K562 (cell line): ENCODE data around the gene SLC38A10. TPM values are rescaled to one million over a fixed set of nuclear protein-coding genes. Genes with fewer than 3 reads are reported as not detected.

Experiments used
- ATAC-seq: fragments of 200-7000 bp; cut with Tn5 transposase; 3 replicates; pipeline ENCODE4 v1.9.1; 2020; ENCODE audit warnings: moderate library complexity
- BruUV-seq: library from RNA; stranded (reverse); fragments of 400-500 nt; replicated peaks from 2 replicates; lab custom pipeline; 2021; lab: Mats Ljungman, UMichigan
- CTCF ChIA-PET: fragments of 300-600 bp; formaldehyde crosslinking; extraction: SDS; loops from one replicate; lab custom pipeline; 2021; ENCODE audit warnings: low intra/inter-chr PET ratio; lab: Yijun Ruan, JAX
- POLR2A ChIA-PET: fragments of 300-600, 350-650 bp; sonication (Branson Sonifier 250); formaldehyde crosslinking; extraction: SDS; loops from one replicate; lab custom pipeline; 2021; ENCODE audit warnings: antibody characterized with exemption, inconsistent platforms; lab: Yijun Ruan, JAX
- DNase-seq, 4 experiments: peaks; one replicate each; pipeline versions ENCODE4 v3.0.0 to v3.0.0-alpha.2; 2011 to 2018; ENCODE audit warnings: low spot score in 3 of 4, mixed read lengths in 3 of 4; ENCODE audit errors: extremely low read depth in 1 of 4
- FAIRE-seq: peaks from 2 replicates; lab custom pipeline; 2011; peaks lifted over from hg19 to GRCh38; lab: Jason Lieb, UNC
- H2AFZ ChIP-seq: 2 replicates; pipeline ENCODE4 v1.6.0; 2011; ENCODE audit warnings: low read depth, low read length, control low read depth, inconsistent platforms
- H3K27ac ChIP-seq: fragments of 200-600 bp; 3 replicates; pipeline ENCODE4 v1.8.0; 2011; ENCODE audit warnings: low read depth, mild to moderate bottlenecking, control low read depth, inconsistent platforms, low read length, moderate library complexity, mixed read lengths; ENCODE audit errors: extremely low read depth
- H3K27me3 ChIP-seq, 2 experiments: fragments of 300-600 bp in 1 of 2; 2 replicates in 1 of 2; 3 replicates in 1 of 2; pipeline versions ENCODE4 v1.6.0 to v1.8.0; 2011; ENCODE audit warnings: inconsistent platforms in 2 of 2, low read length in 2 of 2, mild to moderate bottlenecking in 1 of 2, mixed read lengths in 1 of 2, moderate library complexity in 1 of 2; ENCODE audit not compliant: control insufficient read depth in 2 of 2, insufficient read depth in 2 of 2
- H3K36me3 ChIP-seq: fragments of 300-600 bp; 3 replicates; pipeline ENCODE4 v1.8.0; 2011; ENCODE audit warnings: mild to moderate bottlenecking, low read length, inconsistent platforms; ENCODE audit not compliant: control insufficient read depth, insufficient read depth
- H3K4me1 ChIP-seq, 2 experiments: fragments of 200-600 bp in 1 of 2; replicated peaks in 1 of 2; 2 replicates in 1 of 2; 3 replicates in 1 of 2; pipeline versions ENCODE4 v1.5.1 to v1.8.0; 2011; ENCODE audit warnings: inconsistent platforms in 2 of 2, low read length in 2 of 2, mild to moderate bottlenecking in 1 of 2, mixed read lengths in 1 of 2, moderate library complexity in 1 of 2; ENCODE audit not compliant: control insufficient read depth in 2 of 2, insufficient read depth in 2 of 2
- H3K4me2 ChIP-seq: 2 replicates; pipeline ENCODE4 v1.6.1; 2011; ENCODE audit warnings: low read length, control low read depth, inconsistent platforms, mixed read lengths; ENCODE audit not compliant: insufficient read depth
- H3K4me3 ChIP-seq: fragments of 200-600 bp; sonication (generic), shearing (Covaris generic); 2 replicates; pipeline ENCODE4 v1.5.1; 2016; ENCODE audit warnings: control low read depth, inconsistent platforms
- H3K79me2 ChIP-seq: fragments of 200-600 bp; 3 replicates; pipeline ENCODE4 v1.8.0; 2011; ENCODE audit warnings: low read length, inconsistent platforms; ENCODE audit not compliant: control insufficient read depth, insufficient read depth
- H3K9ac ChIP-seq, 2 experiments: 2 replicates each; pipeline versions ENCODE4 v1.6.0 to v1.6.1; 2011; ENCODE audit warnings: low read depth in 2 of 2, low read length in 2 of 2, control low read depth in 1 of 2, inconsistent platforms in 1 of 2, mild to moderate bottlenecking in 1 of 2, mixed read lengths in 1 of 2; ENCODE audit not compliant: insufficient read depth in 1 of 2
- H3K9me1 ChIP-seq: one replicate; pipeline ENCODE4 v1.6.0; 2011; ENCODE audit warnings: inconsistent platforms, mild to moderate bottlenecking, low read length, moderate library complexity; ENCODE audit not compliant: control insufficient read depth, insufficient read depth
- H3K9me3 ChIP-seq: replicated peaks from 2 replicates; pipeline ENCODE4 v1.5.1; 2011; ENCODE audit warnings: low read depth, low read length, inconsistent platforms; ENCODE audit not compliant: control insufficient read depth, insufficient read depth
- H4K20me1 ChIP-seq: replicated peaks from 2 replicates; pipeline ENCODE4 v1.6.1; 2011; ENCODE audit warnings: low read length, inconsistent platforms, mixed read lengths; ENCODE audit not compliant: control insufficient read depth, insufficient read depth
- CHD4 ChIP-seq: fragments of 200-600 bp; sonication (generic); IDR thresholded peaks from 3 replicates; pipeline ENCODE4 v1.6.1; 2012; ENCODE audit warnings: low read depth, mild to moderate bottlenecking, mixed read lengths, low read length, inconsistent platforms; ENCODE audit not compliant: insufficient read depth, insufficient replicate concordance, poor library complexity, severe bottlenecking
- DACH1 ChIP-seq: fragments of 450-650 bp; IDR thresholded peaks from 2 replicates; pipeline ENCODE4 v1.6.1; 2018; ENCODE audit not compliant: partially characterized antibody
- DDX20 ChIP-seq: fragments of 450-650 bp; IDR thresholded peaks from 2 replicates; pipeline ENCODE4 v1.6.1; 2016; ENCODE audit warnings: missing genetic modification characterization, low read depth, mild to moderate bottlenecking, missing compliant biosample characterization, moderate library complexity
- ETV1 ChIP-seq: fragments of 450-650 bp; conservative IDR thresholded peaks from 2 replicates; pipeline ENCODE4 v1.6.1; 2016; ENCODE audit warnings: missing genetic modification characterization, control low read depth, low read depth, missing compliant biosample characterization
- GTF2E2 ChIP-seq: fragments of 200-800 bp; sonication (Bioruptor generic); IDR thresholded peaks from 2 replicates; pipeline ENCODE4 v1.6.1; 2016; ENCODE audit warnings: missing genetic modification characterization, missing compliant biosample characterization
- JUNB ChIP-seq: fragments of 450-650 bp; formaldehyde crosslinking; conservative IDR thresholded peaks from 2 replicates; pipeline ENCODE4 v1.4.0; 2020; ENCODE audit warnings: mild to moderate bottlenecking
- KLF1 ChIP-seq: fragments of 450-650 bp; IDR thresholded peaks from 2 replicates; pipeline ENCODE4 v1.6.1; 2016; ENCODE audit warnings: missing genetic modification characterization, missing compliant biosample characterization
- NFYB ChIP-seq: IDR thresholded peaks from 2 replicates; pipeline ENCODE4 v1.6.1; 2011; ENCODE audit warnings: mild to moderate bottlenecking, moderate library complexity; ENCODE audit not compliant: insufficient read length; ENCODE audit errors: extremely low read depth
- POLR2G ChIP-seq: fragments of 200-400 bp; formaldehyde crosslinking; IDR thresholded peaks from 2 replicates; pipeline ENCODE4 v1.6.1; 2017; ENCODE audit warnings: low read depth, mild to moderate bottlenecking, antibody characterized with exemption, low read length, moderate library complexity
- TAF1 ChIP-seq: IDR thresholded peaks from 2 replicates; pipeline ENCODE4 v1.6.1; 2011; ENCODE audit warnings: mild to moderate bottlenecking, low read length, moderate library complexity; ENCODE audit not compliant: insufficient read depth, control insufficient read depth, severe bottlenecking; ENCODE audit errors: extremely low read depth
- ZNF146 ChIP-seq: IDR thresholded peaks from one replicate; pipeline ENCODE4 v1.6.1; 2018; ENCODE audit warnings: missing compliant biosample characterization; ENCODE audit not compliant: unreplicated experiment
- WGBS: fragments of 100-300 bp; shearing (Covaris generic); methylation state at CpG from one replicate; pipeline ENCODE4 v1.1.6; 2016; ENCODE audit warnings: low coverage, mixed read lengths; ENCODE audit not compliant: insufficient coverage; ENCODE audit errors: missing lambda C conversion rate; 5-methylcytosine and 5-hydroxymethylcytosine counted together
- in situ Hi-C: fragments of 300-500 bp; cut with MboI; formaldehyde crosslinking; loops from 4 replicates; pipeline ENCODE4 v1.15.0; 2018; ENCODE audit warnings: inconsistent platforms, mixed read lengths
- intact Hi-C: fragments of 100-400 bp; cut with micrococcal nuclease; formaldehyde crosslinking; loops from 2 replicates; pipeline ENCODE4 v1.14.2; 2022
- polyA plus RNA-seq, 8 experiments: library from polyadenylated mRNA; depleted of rRNA in 4 of 8; stranded (reverse) in 5 of 8; unstranded in 3 of 8; fragments of >200 nt; fragmentation: Nextera tagmentation in 2 of 8; fragmentation: Illumina TruSeq in 1 of 8; extraction: Ambion mirVana in 2 of 8; extraction: Trizol in 1 of 8; gene quantifications; 2 replicates each; pipeline versions ENCODE4 v1.2.1 to v1.2.3, GENCODE V29; 2011 to 2014; ENCODE audit warnings: inconsistent platforms in 1 of 8, missing spikeins in 1 of 8
- total RNA-seq, 7 experiments: library from RNA; depleted of rRNA in 6 of 7; stranded (reverse); fragments of >200 nt in 6 of 7; fragmentation: Illumina TruSeq in 2 of 7; extraction: Trizol in 2 of 7; gene quantifications; 2 replicates each; pipeline versions ENCODE4 v1.2.1 to v1.2.3, GENCODE V29; 2011 to 2021; ENCODE audit warnings: low replicate concordance in 1 of 7
- TF ChIP-seq, protein P1 (sequence below): fragments of 450-650 bp; IDR thresholded peaks from 2 replicates; pipeline ENCODE4 v1.6.1; 2016; ENCODE audit warnings: low read depth

SLC38A10 gene
- total and polyA plus RNA-seq, 9 of the 15 experiments (the other 6 are each of a cell fraction or from before 2014, with no cell fraction given), result 0.45 to 54.2 (median 13.8) TPM

- H3K9me1 ChIP-seq, result no peaks in the 10 kb centered on the region
- FAIRE-seq (no peak), DNase-seq (no peak), ATAC-seq (no peak)
- no peaks in the 10 kb centered on the region for H3K36me3 ChIP-seq
- no peak overlapping the region for H3K4me2 ChIP-seq
- H3K79me2 ChIP-seq, result peaks cover 10% of the 10 kb centered on the region
- H3K27me3 ChIP-seq, result no peaks in the 10 kb centered on the region
- in situ Hi-C loops (no loop called here), intact Hi-C loops (loop anchor here (10.0 kb wide), 1 partner anchor 185 kb away; no protein-coding TSS in a partner anchor)
- H3K27ac ChIP-seq, result no peak overlapping the region
- WGBS, result 81% methylated on average over 18 of the region's 19 CpGs
- peaks cover 4 to 55% of the 10 kb centered on the region in 2 experiments; a peak in 4 of 5 replicates for H3K4me1 ChIP-seq
- CTCF ChIA-PET, result no interaction called here
- H3K4me3 ChIP-seq, result no peak overlapping the region
- peak overlapping the region in 1 of 2 experiments; percentile 69; a peak in 1 of 4 replicates for H3K9ac ChIP-seq
- no TSS peak for BruUV-seq
- no peaks in the 10 kb centered on the region for H3K9me3 ChIP-seq
- H2AFZ ChIP-seq, result no peak overlapping the region
- POLR2A ChIA-PET, result interaction anchor here (1.5 kb wide), 1 partner anchor 8 kb away, joined by 3 read pairs; no protein-coding TSS in a partner anchor
- no peaks in the 10 kb centered on the region for H4K20me1 ChIP-seq
- TF ChIP-seq KLF1 (tag), result no peak
- TF ChIP-seq DDX20, result no peak
- TF ChIP-seq CHD4, result no peak
- TF ChIP-seq GTF2E2 (tag), result no peak
- no peak for TF ChIP-seq DACH1
- TF ChIP-seq ETV1, result no peak
- TF ChIP-seq ZNF146 (CRISPR knock-in tag), result no peak
- TF ChIP-seq, protein P1, sequence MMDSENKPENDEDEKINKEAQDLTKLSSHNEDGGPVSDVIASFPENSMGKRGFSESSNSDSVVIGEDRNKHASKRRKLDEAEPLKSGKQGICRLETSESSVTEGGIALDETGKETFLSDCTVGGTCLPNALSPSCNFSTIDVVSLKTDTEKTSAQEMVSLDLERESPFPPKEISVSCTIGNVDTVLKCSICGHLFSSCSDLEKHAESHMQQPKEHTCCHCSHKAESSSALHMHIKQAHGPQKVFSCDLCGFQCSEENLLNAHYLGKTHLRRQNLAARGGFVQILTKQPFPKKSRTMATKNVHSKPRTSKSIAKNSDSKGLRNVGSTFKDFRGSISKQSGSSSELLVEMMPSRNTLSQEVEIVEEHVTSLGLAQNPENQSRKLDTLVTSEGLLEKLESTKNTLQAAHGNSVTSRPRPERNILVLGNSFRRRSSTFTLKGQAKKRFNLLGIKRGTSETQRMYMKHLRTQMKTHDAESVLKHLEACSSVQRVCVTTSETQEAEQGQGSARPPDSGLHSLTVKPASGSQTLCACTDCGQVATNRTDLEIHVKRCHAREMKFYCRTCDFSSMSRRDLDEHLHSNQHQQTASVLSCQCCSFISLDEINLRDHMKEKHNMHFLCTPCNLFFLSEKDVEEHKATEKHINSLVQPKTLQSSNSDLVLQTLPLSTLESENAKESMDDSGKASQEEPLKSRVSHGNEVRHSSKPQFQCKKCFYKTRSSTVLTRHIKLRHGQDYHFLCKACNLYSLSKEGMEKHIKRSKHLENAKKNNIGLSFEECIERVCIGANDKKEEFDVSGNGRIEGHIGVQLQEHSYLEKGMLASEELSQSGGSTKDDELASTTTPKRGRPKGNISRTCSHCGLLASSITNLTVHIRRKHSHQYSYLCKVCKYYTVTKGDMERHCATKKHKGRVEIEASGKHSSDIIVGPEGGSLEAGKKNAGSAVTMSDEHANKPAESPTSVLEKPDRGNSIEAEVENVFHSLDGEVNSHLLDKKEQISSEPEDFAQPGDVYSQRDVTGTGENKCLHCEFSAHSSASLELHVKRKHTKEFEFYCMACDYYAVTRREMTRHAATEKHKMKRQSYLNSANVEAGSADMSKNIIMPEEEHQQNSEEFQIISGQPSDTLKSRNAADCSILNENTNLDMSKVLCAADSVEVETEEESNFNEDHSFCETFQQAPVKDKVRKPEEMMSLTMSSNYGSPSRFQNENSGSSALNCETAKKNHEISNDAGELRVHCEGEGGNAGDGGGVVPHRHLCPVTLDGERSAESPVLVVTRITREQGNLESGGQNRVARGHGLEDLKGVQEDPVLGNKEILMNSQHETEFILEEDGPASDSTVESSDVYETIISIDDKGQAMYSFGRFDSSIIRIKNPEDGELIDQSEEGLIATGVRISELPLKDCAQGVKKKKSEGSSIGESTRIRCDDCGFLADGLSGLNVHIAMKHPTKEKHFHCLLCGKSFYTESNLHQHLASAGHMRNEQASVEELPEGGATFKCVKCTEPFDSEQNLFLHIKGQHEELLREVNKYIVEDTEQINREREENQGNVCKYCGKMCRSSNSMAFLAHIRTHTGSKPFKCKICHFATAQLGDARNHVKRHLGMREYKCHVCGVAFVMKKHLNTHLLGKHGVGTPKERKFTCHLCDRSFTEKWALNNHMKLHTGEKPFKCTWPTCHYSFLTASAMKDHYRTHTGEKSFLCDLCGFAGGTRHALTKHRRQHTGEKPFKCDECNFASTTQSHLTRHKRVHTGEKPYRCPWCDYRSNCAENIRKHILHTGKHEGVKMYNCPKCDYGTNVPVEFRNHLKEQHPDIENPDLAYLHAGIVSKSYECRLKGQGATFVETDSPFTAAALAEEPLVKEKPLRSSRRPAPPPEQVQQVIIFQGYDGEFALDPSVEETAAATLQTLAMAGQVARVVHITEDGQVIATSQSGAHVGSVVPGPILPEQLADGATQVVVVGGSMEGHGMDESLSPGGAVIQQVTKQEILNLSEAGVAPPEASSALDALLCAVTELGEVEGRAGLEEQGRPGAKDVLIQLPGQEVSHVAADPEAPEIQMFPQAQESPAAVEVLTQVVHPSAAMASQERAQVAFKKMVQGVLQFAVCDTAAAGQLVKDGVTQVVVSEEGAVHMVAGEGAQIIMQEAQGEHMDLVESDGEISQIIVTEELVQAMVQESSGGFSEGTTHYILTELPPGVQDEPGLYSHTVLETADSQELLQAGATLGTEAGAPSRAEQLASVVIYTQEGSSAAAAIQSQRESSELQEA, result no peak
- 0 out of 2 replicates have a peak, but pooled peaks have one; percentile 34 for TF ChIP-seq POLR2G
- no peak for TF ChIP-seq TAF1
- TF ChIP-seq JUNB, result no peak
- no peak for TF ChIP-seq NFYB
Measured at GRCh38 chr17:81299846-81300585, 4.9 kb upstream of the SLC38A10 start.
